ENCODE results near the gene EXOSC5.
A peak's percentile ranks its signal among the peaks of the same experiment; 100 is the strongest.
"Not testable (repeated sequence)": the region's sequence is repeated elsewhere in the genome, so short reads cannot be mapped to it uniquely, and the experiment has no call there.

Gene EXOSC5

DNA sequence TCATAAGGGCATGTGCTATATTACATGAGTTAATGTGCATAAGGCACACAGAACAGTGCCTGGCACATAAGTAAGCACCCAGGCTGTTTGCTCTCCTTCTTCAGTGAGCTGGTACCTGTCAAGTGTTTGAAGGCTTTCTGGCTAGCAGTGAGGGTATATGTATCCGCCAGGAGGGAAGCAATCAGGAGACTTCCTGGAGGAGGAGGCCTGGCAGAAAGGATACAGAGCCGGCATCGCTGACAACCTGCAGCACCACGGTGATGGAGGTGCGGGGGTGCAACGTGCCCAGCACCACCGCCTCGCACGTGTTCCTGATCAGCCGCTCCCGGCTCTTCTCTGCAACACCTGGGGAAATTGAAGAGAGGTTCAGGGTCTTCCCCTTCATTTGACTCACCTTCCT lies 5.5 kb downstream of the EXOSC5 start:
- in situ Hi-C loops (cut with HindIII; ENCODE audit: low pct_unique_long_range_greater_than_20kb, low sequenced_read_pairs), result no loop called here
- no peak for DNase-seq (ENCODE audit: low read depth in 1 of 2, low spot score in 1 of 2)
- TF ChIP-seq JUND (IDR thresholded peaks at IDR 0.05; ENCODE audit: low read depth), result no peak

DNA sequence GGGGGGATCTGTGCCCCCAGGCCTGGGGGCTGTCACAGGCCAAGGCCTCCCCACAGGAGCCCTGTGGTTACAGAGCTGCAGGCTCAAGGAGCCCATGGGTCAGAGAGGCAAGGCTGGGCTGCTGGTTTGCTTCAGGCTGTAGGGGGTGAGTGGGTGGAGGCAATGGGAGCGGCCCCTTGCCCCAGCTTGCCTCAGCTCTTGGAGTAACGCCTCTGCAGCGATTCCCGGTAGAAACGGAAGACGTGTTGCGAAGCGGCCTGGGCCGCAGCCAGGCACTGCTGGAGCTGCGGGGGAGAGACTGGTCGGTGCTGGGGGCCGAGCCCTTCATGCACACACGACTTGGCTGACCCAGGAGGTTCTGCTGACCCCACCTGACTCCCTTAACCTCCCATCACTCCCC lies 10.7 kb downstream of the EXOSC5 start:
- DNase-seq (ENCODE audit: low read depth in 1 of 2, low spot score in 1 of 2), result no peak
- no peak for TF ChIP-seq JUND (IDR thresholded peaks at IDR 0.05; ENCODE audit: low read depth)
- in situ Hi-C loops (cut with HindIII; ENCODE audit: low pct_unique_long_range_greater_than_20kb, low sequenced_read_pairs), result no loop called here

DNA sequence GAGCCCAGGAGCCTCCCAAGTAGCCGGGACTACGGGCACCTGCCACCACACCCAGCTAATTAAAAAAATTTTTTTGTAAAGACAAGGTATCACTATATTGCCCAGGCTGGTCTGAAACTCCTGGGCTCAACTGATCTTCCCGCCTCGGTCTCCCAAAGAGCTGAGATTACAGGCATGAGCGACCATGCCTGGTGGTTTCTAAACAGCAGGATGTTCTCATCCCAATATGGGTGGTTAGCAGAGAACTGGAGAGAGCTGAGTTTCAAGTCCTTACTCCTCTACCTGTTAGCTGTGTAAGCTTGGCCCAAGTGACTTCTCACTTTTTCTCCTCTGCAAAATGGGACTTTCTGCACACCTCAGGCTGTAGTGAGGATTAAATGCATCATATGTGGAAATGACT lies 12.8 kb downstream of the EXOSC5 start:
- in situ Hi-C loops (cut with HindIII; ENCODE audit: low pct_unique_long_range_greater_than_20kb, low sequenced_read_pairs), result no loop called here
- TF ChIP-seq JUND (IDR thresholded peaks at IDR 0.05; ENCODE audit: low read depth), result no peak
- no peak for DNase-seq (ENCODE audit: low read depth in 1 of 2, low spot score in 1 of 2)

DNA sequence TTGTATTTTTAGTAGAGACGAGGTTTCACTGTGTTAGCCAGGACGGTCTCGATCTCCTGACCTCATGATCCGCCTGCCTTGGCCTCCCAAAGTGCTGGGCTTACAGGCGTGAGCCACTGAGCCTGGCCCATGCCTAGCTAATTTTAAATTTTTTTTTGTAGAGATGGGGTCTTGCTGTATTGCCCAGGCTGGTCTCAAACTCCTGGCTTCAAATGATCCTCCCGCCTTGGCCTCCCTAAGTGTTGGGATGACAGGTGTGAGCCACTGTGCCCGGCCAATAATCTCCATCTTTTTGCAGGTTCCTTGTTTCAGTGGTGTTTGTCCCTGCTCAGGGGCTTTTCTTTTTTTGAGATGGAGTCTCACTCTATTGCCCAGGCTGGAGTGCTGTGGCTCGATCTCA lies 15.6 kb downstream of the EXOSC5 start:
- in situ Hi-C loops (cut with HindIII; ENCODE audit: low pct_unique_long_range_greater_than_20kb, low sequenced_read_pairs); DNase-seq (ENCODE audit: low read depth in 1 of 2, low spot score in 1 of 2): not testable (repeated sequence)

DNA sequence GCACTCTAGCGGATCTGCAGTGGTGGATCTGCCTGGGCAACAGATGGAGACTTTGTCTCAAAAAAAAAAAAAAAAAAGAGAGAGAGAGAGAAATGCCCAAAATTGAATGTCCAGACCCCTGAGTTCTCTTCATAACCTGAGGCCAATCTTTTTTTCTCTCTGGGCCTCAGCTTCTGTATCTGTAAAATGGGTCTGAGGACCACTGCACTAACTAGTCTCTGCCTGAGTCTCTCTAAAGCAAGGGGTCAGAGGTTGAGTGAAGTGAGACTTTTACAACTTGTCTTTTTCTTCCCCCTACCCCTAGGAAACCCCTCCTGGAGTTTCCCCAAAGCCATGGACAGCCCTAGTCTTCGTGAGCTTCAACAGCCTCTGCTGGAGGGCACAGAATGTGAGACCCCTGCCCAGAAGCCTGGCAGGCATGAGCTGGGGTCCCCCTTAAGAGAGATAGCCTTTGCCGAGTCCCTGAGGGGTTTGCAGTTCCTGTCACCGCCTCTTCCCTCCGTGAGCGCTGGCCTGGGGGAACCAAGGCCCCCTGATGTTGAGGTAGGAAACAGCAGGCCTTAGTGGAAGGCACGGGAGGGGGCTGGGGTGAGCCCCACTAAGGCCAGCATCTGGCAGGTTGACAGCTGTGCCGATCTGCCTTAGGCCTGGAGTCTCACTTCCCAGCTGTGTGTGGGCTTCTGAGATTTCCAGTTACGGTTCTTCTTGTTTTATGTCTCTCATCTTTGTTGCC lies 19.0 kb downstream of the EXOSC5 start:
- in situ Hi-C loops (cut with HindIII; ENCODE audit: low pct_unique_long_range_greater_than_20kb, low sequenced_read_pairs), result no loop called here
- DNase-seq (ENCODE audit: low read depth in 1 of 2, low spot score in 1 of 2), result no peak
- TF ChIP-seq JUND (IDR thresholded peaks at IDR 0.05; ENCODE audit: low read depth), result no peak

DNA sequence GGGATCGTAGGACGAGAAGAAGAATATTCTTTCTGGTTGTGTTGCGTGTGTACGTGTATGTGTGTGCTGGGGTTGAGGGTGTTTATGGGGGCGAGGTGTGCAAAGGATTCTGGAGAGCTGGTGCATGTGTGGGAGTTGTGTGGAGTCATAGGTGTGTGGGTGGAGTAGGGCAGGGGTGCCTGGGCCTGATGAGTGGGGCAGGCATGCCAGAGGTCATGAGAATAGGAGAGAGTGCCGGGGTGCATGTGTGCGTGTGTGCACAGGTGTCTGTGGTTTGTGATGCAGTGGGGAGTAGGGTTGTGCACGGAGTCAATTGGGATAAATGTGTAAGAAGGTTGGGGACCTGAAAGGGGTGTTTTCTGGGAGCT lies 20.2 kb downstream of the EXOSC5 start:
- in situ Hi-C loops (cut with HindIII; ENCODE audit: low pct_unique_long_range_greater_than_20kb, low sequenced_read_pairs), result no loop called here
- TF ChIP-seq JUND (IDR thresholded peaks at IDR 0.05; ENCODE audit: low read depth), result no peak
- DNase-seq (ENCODE audit: low read depth in 1 of 2, low spot score in 1 of 2), result no peak

DNA sequence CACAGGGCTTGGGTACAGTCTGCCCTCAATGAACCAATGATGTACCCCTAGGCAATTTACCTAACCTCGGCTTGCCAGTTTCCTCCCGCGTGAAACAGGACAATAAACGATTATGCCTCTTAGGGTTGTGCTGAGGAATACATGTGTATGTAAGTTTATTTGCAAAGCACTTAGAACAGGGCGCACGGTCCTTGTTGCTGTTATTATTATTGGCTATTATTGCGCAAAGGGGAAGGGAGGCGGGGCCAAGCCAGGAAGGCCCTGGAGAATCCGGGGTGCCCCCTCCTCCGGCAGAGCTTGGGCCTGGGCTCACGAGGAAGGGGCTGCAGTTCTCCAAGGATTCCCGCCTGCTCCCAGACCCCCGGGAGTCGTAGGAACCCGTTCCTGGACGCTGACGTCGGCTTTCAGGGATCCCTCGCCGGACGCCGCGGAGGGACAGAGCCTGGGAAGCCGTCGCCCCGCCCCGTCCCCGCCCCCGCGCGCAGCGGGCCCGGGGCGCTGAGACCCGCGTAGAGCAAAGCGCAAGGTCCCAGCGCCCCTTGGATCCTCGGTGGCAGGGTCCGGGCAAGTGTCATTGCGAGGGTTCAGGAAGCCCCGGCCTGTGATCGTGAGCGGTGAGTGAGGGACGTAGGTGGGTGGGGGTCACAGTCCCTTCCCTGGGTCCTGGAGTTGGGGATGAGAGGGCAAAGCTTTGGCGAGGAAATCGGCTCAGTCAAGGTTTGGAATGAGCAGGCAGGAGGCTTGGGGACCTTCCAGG lies 20.7 kb downstream of the EXOSC5 start, which contains the start of gene TMEM91:
Gene TMEM91, plus strand, starts transcription at position 293 of the 757 bp plus-strand sequence. CDS start 1,777 bp downstream, outside the sequence.
- TF ChIP-seq JUND (IDR thresholded peaks at IDR 0.05; ENCODE audit: low read depth), result no peak
- in situ Hi-C loops (cut with HindIII; ENCODE audit: low pct_unique_long_range_greater_than_20kb, low sequenced_read_pairs), result no loop called here
- DNase-seq (ENCODE audit: low read depth in 1 of 2, low spot score in 1 of 2), result peak in 1 of 2 experiments; percentile 61

DNA sequence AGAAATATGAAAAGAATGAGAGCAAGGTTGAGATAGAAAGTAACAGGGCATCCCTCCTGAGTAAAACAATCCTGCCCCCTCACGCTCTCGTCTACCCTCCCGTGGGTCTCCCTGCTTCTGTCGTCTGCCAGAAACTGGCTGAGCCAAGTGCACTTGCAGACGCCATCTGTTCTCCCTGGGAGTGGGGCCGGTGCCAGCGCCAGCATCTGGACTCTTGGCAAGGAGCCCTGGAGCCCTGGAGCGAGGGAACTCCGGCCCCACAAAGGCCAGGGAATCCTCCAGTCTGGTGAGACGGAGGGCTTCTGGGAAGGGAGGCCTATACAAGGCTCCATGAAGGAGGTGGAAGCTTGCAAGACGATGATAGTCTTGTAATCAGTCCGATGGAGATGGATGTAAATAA lies 23.2 kb downstream of the EXOSC5 start:
- no peak for DNase-seq (ENCODE audit: low read depth in 1 of 2, low spot score in 1 of 2)
- in situ Hi-C loops (cut with HindIII; ENCODE audit: low pct_unique_long_range_greater_than_20kb, low sequenced_read_pairs), result no loop called here
- TF ChIP-seq JUND (IDR thresholded peaks at IDR 0.05; ENCODE audit: low read depth), result no peak

DNA sequence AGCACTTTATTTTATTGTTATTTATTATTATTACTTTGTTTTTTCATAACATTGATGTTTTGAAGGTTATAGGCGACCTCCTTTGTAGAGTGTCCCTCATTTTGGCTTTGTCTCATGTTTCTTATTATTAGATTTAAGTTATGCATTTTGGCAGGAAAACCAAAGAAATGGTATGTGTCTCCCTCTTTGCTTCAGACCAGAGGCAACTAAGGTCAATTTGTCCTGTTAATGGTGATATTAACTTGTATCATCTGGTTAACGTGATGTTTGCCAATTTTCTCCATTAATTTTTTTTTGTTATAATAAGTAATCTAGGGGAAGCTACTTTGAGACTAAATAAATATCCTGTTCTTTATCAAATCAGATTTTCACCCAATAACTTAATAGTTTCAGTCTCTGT lies 24.7 kb downstream of the EXOSC5 start:
- in situ Hi-C loops (cut with HindIII; ENCODE audit: low pct_unique_long_range_greater_than_20kb, low sequenced_read_pairs), result no loop called here
- DNase-seq (ENCODE audit: low read depth in 1 of 2, low spot score in 1 of 2), result no peak
- no peak for TF ChIP-seq JUND (IDR thresholded peaks at IDR 0.05; ENCODE audit: low read depth)

DNA sequence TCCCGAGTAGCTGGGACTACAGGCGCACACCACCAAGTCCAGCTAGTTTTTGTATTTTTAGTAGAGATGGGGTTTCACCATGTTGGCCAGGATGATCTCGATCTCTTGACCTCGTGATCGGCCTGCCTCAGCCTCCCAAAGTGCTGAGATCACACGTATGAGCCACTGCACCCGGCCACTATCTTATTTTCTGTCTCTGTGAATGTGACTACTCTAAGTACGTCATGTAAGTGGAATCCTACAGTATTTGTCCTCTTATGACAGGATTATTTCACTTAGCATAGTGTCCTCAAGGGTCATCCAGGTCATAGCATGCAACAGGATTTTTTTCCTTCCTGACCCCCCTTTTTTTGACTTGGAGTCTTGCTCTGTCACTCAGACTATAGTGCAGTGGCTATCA lies 25.6 kb downstream of the EXOSC5 start:
- DNase-seq (ENCODE audit: low read depth in 1 of 2, low spot score in 1 of 2), result no peak
- no peak for TF ChIP-seq JUND (IDR thresholded peaks at IDR 0.05; ENCODE audit: low read depth)
- in situ Hi-C loops (cut with HindIII; ENCODE audit: low pct_unique_long_range_greater_than_20kb, low sequenced_read_pairs), result no loop called here

DNA sequence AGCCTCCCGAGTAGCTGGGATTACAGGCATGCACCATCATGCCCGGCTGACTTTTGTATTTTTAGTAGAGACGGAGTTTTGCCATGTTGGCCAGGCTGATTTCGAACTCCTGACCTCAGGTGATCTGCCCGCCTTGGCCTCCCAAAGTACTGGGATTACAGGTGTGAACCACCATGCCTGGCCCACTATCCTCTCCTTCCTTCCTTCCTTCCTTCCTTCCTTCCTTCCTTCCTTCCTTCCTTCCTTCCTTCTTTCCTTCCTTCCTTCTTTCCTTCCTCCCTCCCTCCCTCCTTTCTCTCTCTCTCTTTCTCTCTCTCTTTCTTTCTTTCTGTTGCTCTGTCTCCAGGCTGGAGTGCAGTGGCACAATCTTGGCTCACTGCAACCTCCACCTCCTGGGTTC lies 26.0 kb downstream of the EXOSC5 start:
- in situ Hi-C loops (cut with HindIII; ENCODE audit: low pct_unique_long_range_greater_than_20kb, low sequenced_read_pairs); DNase-seq (ENCODE audit: low read depth in 1 of 2, low spot score in 1 of 2): not testable (repeated sequence)

DNA sequence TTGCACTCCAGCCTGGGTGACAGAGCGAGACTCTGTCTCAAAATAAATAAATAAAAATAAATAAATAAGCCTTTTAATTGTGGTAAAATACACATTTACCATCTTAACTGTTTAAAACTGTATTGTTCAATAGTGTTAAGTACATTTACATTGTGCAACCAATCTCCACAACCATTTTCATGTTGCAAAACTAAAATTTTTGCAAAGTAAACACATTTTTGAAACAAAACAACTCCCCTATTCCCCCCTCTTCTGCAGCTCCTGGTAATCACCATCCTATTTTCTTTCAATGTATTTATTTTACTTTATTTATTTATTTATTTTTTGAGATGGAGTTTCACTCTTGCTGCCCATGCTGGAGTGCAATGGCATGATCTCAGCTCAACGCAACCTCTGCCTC lies 27.4 kb downstream of the EXOSC5 start:
- in situ Hi-C loops (cut with HindIII; ENCODE audit: low pct_unique_long_range_greater_than_20kb, low sequenced_read_pairs), result no loop called here
- no peak for DNase-seq (ENCODE audit: low read depth in 1 of 2, low spot score in 1 of 2)
- TF ChIP-seq JUND (IDR thresholded peaks at IDR 0.05; ENCODE audit: low read depth), result no peak

DNA sequence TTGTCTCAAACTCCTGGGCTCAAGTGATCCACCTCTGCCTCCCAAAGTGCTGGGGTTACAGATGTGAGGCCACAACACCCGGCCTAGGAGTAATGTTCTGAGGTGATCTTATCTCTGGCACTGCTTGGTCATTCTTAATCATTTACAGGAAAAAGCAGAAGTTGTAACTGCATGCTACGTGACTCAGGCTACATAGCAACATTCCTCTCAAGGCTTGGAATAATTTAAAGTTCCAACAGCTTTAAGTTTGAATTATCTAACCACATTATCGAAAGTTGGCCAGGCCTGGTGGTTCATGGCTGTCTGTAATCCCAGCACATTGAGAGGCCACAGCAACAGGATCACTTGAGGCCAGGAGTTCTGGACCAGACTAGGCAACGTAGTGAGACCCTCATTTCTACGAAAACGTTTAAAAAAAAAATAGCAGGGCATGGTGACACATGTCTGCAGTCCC lies 29.3 kb downstream of the EXOSC5 start:
- in situ Hi-C loops (cut with HindIII; ENCODE audit: low pct_unique_long_range_greater_than_20kb, low sequenced_read_pairs), result no loop called here
- TF ChIP-seq JUND (IDR thresholded peaks at IDR 0.05; ENCODE audit: low read depth), result no peak
- no peak for DNase-seq (ENCODE audit: low read depth in 1 of 2, low spot score in 1 of 2)
